ENCODE results near the gene PRELP. TPM values are rescaled to one million over a fixed set of nuclear protein-coding genes. Genes with fewer than 3 reads are reported as not detected.

PRELP gene
- total RNA-seq: not detected

- Mint-ChIP-seq H3K27me3 (peaks cover 23% of the 10 kb centered on the region), H3K9me3 (no peaks in the 10 kb centered on the region), H3K27ac (peak within 1 kb of the TSS; percentile 2), H3K4me1 (peaks cover 10% of the 10 kb centered on the region), H3K36me3 (no peaks in the 10 kb centered on the region), H3K4me3 (no peak within 1 kb of the TSS)
- DNase-seq (no peak), ATAC-seq (ENCODE audit: low read depth) (no peak)
- POLR2A ChIA-PET: no interaction called here
These were observed at the start of gene PRELP for GRCh38 chr1:203475012-203475981. TSS of gene PRELP (plus strand) at chr1:203475806. CDS start at chr1:203483185, 7,379 bp downstream.

DNA sequence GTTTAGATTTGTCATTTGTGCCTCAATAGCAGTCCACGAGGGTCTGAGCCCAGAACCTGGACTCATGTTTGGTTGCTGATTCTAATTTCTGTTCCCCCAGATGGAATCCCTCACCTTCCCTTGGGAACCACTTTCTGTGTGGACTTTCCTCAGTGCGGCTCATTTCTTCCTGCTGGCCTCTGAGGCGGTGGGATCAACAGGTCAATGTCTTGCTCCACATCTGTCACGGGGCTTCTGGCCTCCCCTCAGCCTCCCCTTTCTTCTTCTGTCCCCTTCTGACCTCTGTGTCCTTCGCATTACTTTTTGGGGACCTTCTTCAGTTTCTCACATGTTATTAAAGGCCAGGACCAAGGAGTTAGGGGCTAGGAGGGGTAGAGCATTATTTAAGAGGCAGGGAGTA is 49.2 kb upstream of the PRELP start:
- ATAC-seq (ENCODE audit: low read depth) (no peak), DNase-seq (no peak)
- POLR2A ChIA-PET: no interaction called here
- no peaks in the 10 kb centered on the region for H3K36me3 Mint-ChIP-seq
- no peaks in the 10 kb centered on the region for H3K4me1 Mint-ChIP-seq
- no peak overlapping the region for H3K4me3 Mint-ChIP-seq
- H3K27me3 Mint-ChIP-seq: peaks cover 45% of the 10 kb centered on the region
- H3K9me3 Mint-ChIP-seq: no peaks in the 10 kb centered on the region
- no peak overlapping the region for H3K27ac Mint-ChIP-seq

GRCh38 chr1:203426870-203427269 is 48.7 kb upstream of the PRELP start:
- Mint-ChIP-seq H3K27ac (no peak overlapping the region), H3K27me3 (peaks cover 42% of the 10 kb centered on the region), H3K9me3 (no peaks in the 10 kb centered on the region), H3K4me1 (no peaks in the 10 kb centered on the region), H3K4me3 (no peak overlapping the region), H3K36me3 (no peaks in the 10 kb centered on the region)
- ATAC-seq (ENCODE audit: low read depth) (no peak), DNase-seq (no peak)
- POLR2A ChIA-PET: no interaction called here

DNA sequence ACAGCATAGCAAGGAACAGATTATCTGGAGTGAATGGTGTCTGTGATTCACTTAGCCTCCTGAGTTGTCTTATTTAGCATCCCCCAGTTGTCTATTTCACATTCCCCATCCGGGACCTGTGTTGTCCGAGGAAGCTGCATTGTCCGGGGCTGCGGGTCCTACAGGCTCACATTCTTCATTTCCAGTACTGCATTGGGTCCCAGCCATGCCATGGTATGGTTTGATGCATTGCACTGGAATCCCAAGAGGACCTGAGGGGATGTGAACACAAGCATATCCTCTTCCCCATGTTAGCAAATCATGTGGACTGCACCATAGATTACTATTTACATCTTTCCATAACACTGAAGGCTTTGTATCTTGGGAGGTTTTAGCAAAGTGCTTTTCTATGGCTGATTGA is 48.2 kb upstream of the PRELP start:
- ATAC-seq (ENCODE audit: low read depth): no peak
- no peak overlapping the region for H3K4me3 Mint-ChIP-seq
- no peaks in the 10 kb centered on the region for H3K9me3 Mint-ChIP-seq
- H3K27me3 Mint-ChIP-seq: peaks cover 42% of the 10 kb centered on the region
- no peak overlapping the region for H3K27ac Mint-ChIP-seq
- POLR2A ChIA-PET: no interaction called here
- H3K36me3 Mint-ChIP-seq: no peaks in the 10 kb centered on the region
- H3K4me1 Mint-ChIP-seq: no peaks in the 10 kb centered on the region
- DNase-seq: no peak

GRCh38 chr1:203428981-203429599 is 46.5 kb upstream of the PRELP start:
- ATAC-seq (ENCODE audit: low read depth) (no peak), DNase-seq (no peak)
- no peaks in the 10 kb centered on the region for H3K9me3 Mint-ChIP-seq
- H3K27me3 Mint-ChIP-seq: peaks cover 38% of the 10 kb centered on the region
- no peak overlapping the region for H3K27ac Mint-ChIP-seq
- no peaks in the 10 kb centered on the region for H3K4me1 Mint-ChIP-seq
- no peaks in the 10 kb centered on the region for H3K36me3 Mint-ChIP-seq
- POLR2A ChIA-PET: no interaction called here
- no peak overlapping the region for H3K4me3 Mint-ChIP-seq

- POLR2A ChIA-PET: no interaction called here
These were observed 40.0 kb upstream of the PRELP start for GRCh38 chr1:203435615-203436014.

GRCh38 chr1:203437696-203438315 is 37.8 kb upstream of the PRELP start:
- Mint-ChIP-seq H3K27me3 (peaks cover 28% of the 10 kb centered on the region), H3K27ac (no peak overlapping the region), H3K36me3 (no peaks in the 10 kb centered on the region), H3K4me1 (no peaks in the 10 kb centered on the region), H3K9me3 (peaks cover 1% of the 10 kb centered on the region), H3K4me3 (no peak overlapping the region)
- ATAC-seq (ENCODE audit: low read depth): no peak
- POLR2A ChIA-PET: no interaction called here
- no peak for DNase-seq

More at GRCh38 chr1:203435615-203436014, 40.0 kb upstream of the PRELP start:
- DNase-seq: no peak
- Mint-ChIP-seq H3K27me3 (peaks cover 19% of the 10 kb centered on the region), H3K27ac (no peak overlapping the region), H3K4me3 (no peak overlapping the region), H3K9me3 (peaks cover 1% of the 10 kb centered on the region), H3K4me1 (no peaks in the 10 kb centered on the region), H3K36me3 (no peaks in the 10 kb centered on the region)
- no peak for ATAC-seq (ENCODE audit: low read depth)

GRCh38 chr1:203439131-203439730 is 36.4 kb upstream of the PRELP start:
- H3K4me1 Mint-ChIP-seq: no peaks in the 10 kb centered on the region
- no peaks in the 10 kb centered on the region for H3K36me3 Mint-ChIP-seq
- no peak overlapping the region for H3K4me3 Mint-ChIP-seq
- ATAC-seq (ENCODE audit: low read depth): no peak
- peaks cover 1% of the 10 kb centered on the region for H3K9me3 Mint-ChIP-seq
- peaks cover 33% of the 10 kb centered on the region for H3K27me3 Mint-ChIP-seq
- POLR2A ChIA-PET: no interaction called here
- no peak for DNase-seq
- no peak overlapping the region for H3K27ac Mint-ChIP-seq

DNA sequence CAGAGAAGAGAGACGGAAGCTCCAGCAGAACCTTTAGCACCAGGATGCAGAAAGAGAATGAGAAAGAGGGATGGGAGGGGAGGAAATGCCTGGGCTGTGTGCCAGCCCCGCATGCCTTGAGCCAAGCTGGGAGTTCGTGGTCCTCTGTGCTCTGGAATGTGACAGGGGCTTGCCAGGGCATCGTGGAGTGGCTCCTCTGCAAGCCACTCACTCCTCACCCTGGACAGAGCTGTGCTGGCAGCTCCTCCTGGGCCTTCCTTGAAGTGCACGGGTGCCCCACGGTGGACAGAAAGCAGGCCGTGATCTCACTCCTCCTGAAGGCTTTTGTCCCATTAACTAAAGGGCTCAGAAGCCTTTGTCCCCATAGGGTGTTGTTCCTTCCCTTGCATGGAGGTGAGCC is 34.8 kb upstream of the PRELP start:
- H3K4me3 Mint-ChIP-seq: no peak overlapping the region
- no peak for DNase-seq
- POLR2A ChIA-PET: no interaction called here
- ATAC-seq (ENCODE audit: low read depth): no peak
- H3K27ac Mint-ChIP-seq: no peak overlapping the region
- H3K9me3 Mint-ChIP-seq: peaks cover 2% of the 10 kb centered on the region
- no peaks in the 10 kb centered on the region for H3K4me1 Mint-ChIP-seq
- peaks cover 35% of the 10 kb centered on the region for H3K27me3 Mint-ChIP-seq
- no peaks in the 10 kb centered on the region for H3K36me3 Mint-ChIP-seq

- H3K4me3 Mint-ChIP-seq: no peak overlapping the region
- no peak for DNase-seq
- H3K27ac Mint-ChIP-seq: no peak overlapping the region
- no peak for ATAC-seq (ENCODE audit: low read depth)
- POLR2A ChIA-PET: no interaction called here
- no peaks in the 10 kb centered on the region for H3K36me3 Mint-ChIP-seq
- peaks cover 31% of the 10 kb centered on the region for H3K27me3 Mint-ChIP-seq
- H3K9me3 Mint-ChIP-seq: peaks cover 1% of the 10 kb centered on the region
- H3K4me1 Mint-ChIP-seq: no peaks in the 10 kb centered on the region
These were observed 33.8 kb upstream of the PRELP start for GRCh38 chr1:203441766-203442165.

DNA sequence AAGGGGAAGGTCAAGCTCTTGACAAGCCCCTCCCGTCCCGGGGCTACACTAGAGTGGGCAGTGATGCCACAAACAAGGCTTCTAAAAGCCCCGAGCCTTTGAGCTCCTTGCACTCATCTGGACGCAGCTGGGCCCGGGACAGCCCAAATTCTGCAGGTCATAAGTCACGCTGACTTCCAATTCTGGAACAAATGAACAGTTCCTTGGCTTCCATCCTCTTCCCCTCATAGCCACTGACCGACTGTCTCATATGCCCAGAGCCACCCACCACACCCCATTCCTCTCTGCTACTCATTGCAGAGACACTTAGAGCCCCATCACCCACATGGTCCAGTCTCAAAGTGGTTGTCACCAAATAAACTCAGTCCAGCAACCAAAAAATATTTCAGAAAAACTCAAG is 32.8 kb upstream of the PRELP start:
- Mint-ChIP-seq H3K4me1 (no peaks in the 10 kb centered on the region), H3K27ac (no peak overlapping the region), H3K4me3 (no peak overlapping the region), H3K27me3 (peaks cover 31% of the 10 kb centered on the region), H3K9me3 (peaks cover 1% of the 10 kb centered on the region), H3K36me3 (no peaks in the 10 kb centered on the region)
- DNase-seq: no peak
- ATAC-seq (ENCODE audit: low read depth): no peak
- POLR2A ChIA-PET: no interaction called here

GRCh38 chr1:203443296-203443695 is 32.3 kb upstream of the PRELP start:
- DNase-seq (no peak), ATAC-seq (ENCODE audit: low read depth) (no peak)
- H3K9me3 Mint-ChIP-seq: peaks cover 1% of the 10 kb centered on the region
- peaks cover 29% of the 10 kb centered on the region for H3K27me3 Mint-ChIP-seq
- no peak overlapping the region for H3K4me3 Mint-ChIP-seq
- POLR2A ChIA-PET: no interaction called here
- H3K4me1 Mint-ChIP-seq: no peaks in the 10 kb centered on the region
- H3K36me3 Mint-ChIP-seq: no peaks in the 10 kb centered on the region
- H3K27ac Mint-ChIP-seq: no peak overlapping the region

DNA sequence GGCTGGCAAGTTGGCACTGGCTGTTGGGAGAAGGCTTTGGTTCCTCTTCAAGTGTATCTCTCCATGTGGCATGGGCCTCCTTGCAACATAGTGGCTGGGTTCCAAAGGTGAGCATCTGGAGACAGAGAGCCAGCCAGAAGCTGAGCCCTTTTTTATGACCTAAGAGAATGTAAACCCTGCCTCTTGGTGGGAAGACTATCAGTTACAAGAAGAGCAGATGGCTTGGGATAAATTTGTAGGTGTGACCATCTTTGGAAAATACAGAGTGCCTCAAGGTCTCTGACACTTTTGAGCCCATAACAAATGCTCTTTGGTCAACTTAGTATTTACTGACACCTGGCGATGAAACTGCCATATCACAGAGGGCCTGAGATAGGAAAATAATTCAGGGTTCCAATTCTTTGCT is 31.4 kb upstream of the PRELP start:
- Mint-ChIP-seq H3K27me3 (peaks cover 31% of the 10 kb centered on the region), H3K4me1 (no peaks in the 10 kb centered on the region), H3K9me3 (peaks cover 1% of the 10 kb centered on the region), H3K27ac (no peak overlapping the region), H3K36me3 (no peaks in the 10 kb centered on the region), H3K4me3 (no peak overlapping the region)
- POLR2A ChIA-PET: no interaction called here
- DNase-seq: no peak
- no peak for ATAC-seq (ENCODE audit: low read depth)
